Heart left ventricle (tissue), 13 donors: ENCODE results near the gene LTC4S.

Experiments used
- POLR2A ChIP-seq, 2 donors: fragments of 450-650 bp; IDR thresholded peaks; one replicate each; pipeline ENCODE4 v1.6.1; 2017; ENCODE audit warnings: antibody characterized with exemption in 2 of 2, mild to moderate bottlenecking in 2 of 2, moderate library complexity in 2 of 2
- TF ChIP-seq, protein P1 (sequence below), 12 donors: fragments of 200-600 bp; sonication (generic) in 4 of 12; IDR thresholded peaks; one replicate each; pipeline versions ENCODE4 v1.5.0 to v1.8.0; 2018 to 2022; ENCODE audit warnings: antibody characterized with exemption in 12 of 12, mild to moderate bottlenecking in 5 of 12
- donor health status: ischemic (EF 13 %, LVEDD 7.1; RV severe dilation, severe dysfunction).
- donor health status: DM: no; HTN: yes; CAD: no.
- donor health status: DM: no; HTN: no; CAD: no.
- donor health status: ischemic (EF 25% LVEDD 6.9; RV normal size, moderate dysfunction).
- donor health status: ischemic (EF 25% LVEDD 5.7; RV mildly dilated, moderate dysfunction).
- donor health status: ischemic (EF 35%, LVEDD 5.7; RV mildly dilated, moderate dysfunction).
- donor health status: nonischemic (EF 11% LVEDD 7.7; RV severe dilation, severe dysfunction).
- donor health status: DM: yes; HTN: yes; CAD: no.
- donor health status: PGD.
- donor health status: ischemic (EF 29% LVEDD 5.4; RV normal size, mild dysfunction).
- donor health status: nonischemic (EF 23%, LVEDD 6.1; RV moderate dilation, normal function).

DNA sequence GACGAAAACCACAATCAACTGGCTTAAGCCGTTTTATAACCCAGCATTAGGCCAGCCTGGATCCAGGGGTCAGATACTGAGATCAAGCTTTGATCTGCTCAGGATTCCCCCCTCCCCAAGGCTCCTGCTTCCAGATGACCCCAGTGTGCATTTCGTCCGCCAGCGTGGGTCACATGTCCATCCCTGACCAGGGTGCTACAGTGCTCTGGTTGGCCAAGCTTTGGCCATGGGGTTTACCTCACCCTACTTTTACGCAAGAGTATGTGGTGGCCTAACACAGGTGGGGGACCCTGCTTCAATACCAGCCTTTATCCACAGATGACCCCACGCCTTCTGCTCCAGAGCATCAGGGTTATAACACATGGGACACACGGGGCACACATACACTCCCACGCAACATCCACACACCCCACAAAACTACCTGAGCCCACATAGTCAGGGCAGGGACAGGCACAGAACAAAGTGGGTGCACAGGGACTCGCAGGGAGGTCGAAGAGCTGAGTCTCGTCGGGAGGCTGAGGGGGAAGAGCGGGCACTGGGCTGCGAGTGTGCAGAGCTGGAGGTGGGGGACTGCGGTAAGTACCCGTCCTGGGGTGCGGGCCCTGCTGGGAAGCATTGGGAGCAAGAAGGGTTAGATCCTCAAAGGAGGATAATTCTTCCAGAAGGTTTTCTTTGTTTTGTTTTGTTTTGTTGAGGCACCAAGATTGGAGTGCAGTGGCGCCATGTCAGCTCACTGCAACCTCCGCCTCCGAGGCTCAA, 21.9 kb downstream of the LTC4S start:
- TF ChIP-seq POLR2A (IDR thresholded peaks at IDR 0.05), result no peak
- TF ChIP-seq, protein P1, sequence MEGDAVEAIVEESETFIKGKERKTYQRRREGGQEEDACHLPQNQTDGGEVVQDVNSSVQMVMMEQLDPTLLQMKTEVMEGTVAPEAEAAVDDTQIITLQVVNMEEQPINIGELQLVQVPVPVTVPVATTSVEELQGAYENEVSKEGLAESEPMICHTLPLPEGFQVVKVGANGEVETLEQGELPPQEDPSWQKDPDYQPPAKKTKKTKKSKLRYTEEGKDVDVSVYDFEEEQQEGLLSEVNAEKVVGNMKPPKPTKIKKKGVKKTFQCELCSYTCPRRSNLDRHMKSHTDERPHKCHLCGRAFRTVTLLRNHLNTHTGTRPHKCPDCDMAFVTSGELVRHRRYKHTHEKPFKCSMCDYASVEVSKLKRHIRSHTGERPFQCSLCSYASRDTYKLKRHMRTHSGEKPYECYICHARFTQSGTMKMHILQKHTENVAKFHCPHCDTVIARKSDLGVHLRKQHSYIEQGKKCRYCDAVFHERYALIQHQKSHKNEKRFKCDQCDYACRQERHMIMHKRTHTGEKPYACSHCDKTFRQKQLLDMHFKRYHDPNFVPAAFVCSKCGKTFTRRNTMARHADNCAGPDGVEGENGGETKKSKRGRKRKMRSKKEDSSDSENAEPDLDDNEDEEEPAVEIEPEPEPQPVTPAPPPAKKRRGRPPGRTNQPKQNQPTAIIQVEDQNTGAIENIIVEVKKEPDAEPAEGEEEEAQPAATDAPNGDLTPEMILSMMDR (IDR thresholded peaks at IDR 0.05), result no peak
